ENCODE data around the gene MYO5C. TPM values are rescaled to one million over a fixed set of nuclear protein-coding genes. Genes with fewer than 3 reads are reported as not detected.

Gene MYO5C
- total and polyA plus RNA-seq, 10 of the 15 experiments (the other 5 are each of a cell fraction or from before 2014, with no cell fraction given): 0.29 to 1.3 (median 0.75) TPM

DNA sequence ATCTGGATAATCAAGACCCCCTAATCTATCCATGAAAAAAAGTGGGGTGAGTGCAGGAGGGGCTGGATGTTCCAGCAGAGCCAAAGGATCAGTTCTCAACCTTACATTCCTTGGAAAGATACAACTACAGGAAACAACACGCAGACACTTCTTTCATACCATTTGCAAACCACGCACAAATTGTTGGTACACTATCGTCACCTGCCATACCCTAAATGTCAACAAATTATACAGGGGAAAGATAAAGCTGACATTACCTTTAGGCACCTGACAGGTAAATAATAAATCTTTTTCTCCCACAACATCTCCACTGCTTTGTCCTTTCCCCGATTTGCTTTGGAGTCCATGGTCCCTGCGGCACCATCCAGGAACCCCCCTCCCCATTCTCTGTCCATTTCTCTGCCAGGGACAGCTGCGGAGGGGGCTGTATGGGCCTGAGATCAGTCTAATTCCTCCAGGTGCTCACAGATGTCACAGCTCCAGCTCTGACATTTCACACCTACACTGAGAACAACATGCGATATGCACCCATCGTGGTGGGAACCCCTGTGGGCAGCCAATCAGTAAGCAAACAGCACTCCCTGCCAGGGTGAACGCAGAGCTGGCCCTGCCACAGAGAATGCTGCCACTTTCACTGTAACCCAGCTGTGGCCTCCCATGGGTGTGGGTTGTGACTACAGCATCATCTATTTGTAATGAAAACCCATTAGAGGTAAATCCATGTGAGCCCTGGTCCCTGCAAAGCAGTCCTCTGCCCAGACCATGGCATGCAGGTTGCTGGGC lies 145.4 kb downstream of the MYO5C start:
- H2AFZ ChIP-seq (ENCODE audit: control insufficient read depth, low read depth, low read length): no peak overlapping the region
- FAIRE-seq: no peak
- ChIA-PET SMC1A (ENCODE audit: uncharacterized antibody, unreplicated experiment) (no interaction called here), RAD21 (ENCODE audit: unreplicated experiment) (no interaction called here), CTCF (interaction anchor here (0.7 kb wide), 1 partner anchor 64 kb away, joined by 5 read pairs; no protein-coding TSS in a partner anchor), POLR2A (no interaction called here)
- no peak overlapping the region for H3K4me3 ChIP-seq
- H3K79me2 ChIP-seq (ENCODE audit: control insufficient read depth, insufficient read depth, low read length): no peaks in the 10 kb centered on the region
- H3K4me2 ChIP-seq (ENCODE audit: control insufficient read depth, insufficient read depth): no peak overlapping the region
- TF ChIP-seq, protein P1, sequence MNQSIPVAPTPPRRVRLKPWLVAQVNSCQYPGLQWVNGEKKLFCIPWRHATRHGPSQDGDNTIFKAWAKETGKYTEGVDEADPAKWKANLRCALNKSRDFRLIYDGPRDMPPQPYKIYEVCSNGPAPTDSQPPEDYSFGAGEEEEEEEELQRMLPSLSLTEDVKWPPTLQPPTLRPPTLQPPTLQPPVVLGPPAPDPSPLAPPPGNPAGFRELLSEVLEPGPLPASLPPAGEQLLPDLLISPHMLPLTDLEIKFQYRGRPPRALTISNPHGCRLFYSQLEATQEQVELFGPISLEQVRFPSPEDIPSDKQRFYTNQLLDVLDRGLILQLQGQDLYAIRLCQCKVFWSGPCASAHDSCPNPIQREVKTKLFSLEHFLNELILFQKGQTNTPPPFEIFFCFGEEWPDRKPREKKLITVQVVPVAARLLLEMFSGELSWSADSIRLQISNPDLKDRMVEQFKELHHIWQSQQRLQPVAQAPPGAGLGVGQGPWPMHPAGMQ (IDR thresholded peaks at IDR 0.05; ENCODE audit: borderline replicate concordance): no peak
- TF ChIP-seq, protein P2, sequence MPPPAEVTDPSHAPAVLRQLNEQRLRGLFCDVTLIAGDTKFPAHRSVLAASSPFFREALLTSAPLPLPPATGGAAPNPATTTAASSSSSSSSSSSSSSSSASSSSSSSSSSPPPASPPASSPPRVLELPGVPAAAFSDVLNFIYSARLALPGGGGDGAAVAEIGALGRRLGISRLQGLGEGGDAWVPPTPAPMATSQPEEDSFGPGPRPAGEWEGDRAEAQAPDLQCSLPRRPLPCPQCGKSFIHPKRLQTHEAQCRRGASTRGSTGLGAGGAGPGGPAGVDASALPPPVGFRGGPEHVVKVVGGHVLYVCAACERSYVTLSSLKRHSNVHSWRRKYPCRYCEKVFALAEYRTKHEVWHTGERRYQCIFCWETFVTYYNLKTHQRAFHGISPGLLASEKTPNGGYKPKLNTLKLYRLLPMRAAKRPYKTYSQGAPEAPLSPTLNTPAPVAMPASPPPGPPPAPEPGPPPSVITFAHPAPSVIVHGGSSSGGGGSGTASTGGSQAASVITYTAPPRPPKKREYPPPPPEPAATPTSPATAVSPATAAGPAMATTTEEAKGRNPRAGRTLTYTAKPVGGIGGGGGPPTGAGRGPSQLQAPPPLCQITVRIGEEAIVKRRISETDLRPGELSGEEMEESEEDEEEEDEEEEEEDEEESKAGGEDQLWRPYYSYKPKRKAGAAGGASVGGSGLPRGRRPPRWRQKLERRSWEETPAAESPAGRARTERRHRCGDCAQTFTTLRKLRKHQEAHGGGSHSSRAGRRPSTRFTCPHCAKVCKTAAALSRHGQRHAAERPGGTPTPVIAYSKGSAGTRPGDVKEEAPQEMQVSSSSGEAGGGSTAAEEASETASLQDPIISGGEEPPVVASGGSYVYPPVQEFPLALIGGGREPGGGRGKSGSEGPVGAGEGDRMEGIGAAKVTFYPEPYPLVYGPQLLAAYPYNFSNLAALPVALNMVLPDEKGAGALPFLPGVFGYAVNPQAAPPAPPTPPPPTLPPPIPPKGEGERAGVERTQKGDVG (CRISPR knock-in tag; IDR thresholded peaks at IDR 0.05): no peak
- in situ Hi-C loops (cut with MboI) (no loop called here), intact Hi-C loops (cut with micrococcal nuclease; ENCODE audit: unreplicated experiment) (no loop called here)
- peaks cover 0 to 7% of the 10 kb centered on the region in 2 experiments; a peak in 2 of 4 replicates for H3K36me3 ChIP-seq (ENCODE audit: control insufficient read depth in 2 of 2, insufficient read depth in 2 of 2, low read length in 1 of 2)
- no TSS peak for BruUV-seq (replicated peaks)
- DNase-seq (ENCODE audit: low read depth, low spot score): no peak
- H3K27ac ChIP-seq (ENCODE audit: control insufficient read depth, insufficient read depth): no peak overlapping the region
- H3K27me3 ChIP-seq (replicated peaks in 1 of 2; ENCODE audit: control insufficient read depth in 2 of 2, insufficient read depth in 2 of 2, low read length in 1 of 2): no peaks in the 10 kb centered on the region
- 78% methylated on average over 9 of the region's 9 CpGs for WGBS (ENCODE audit: insufficient coverage, insufficient replicate concordance, low lambda C conversion rate, missing lambda C conversion rate)
- ATAC-seq: no peak
- H3K4me1 ChIP-seq (ENCODE audit: control insufficient read depth, insufficient read depth, low read length): no peaks in the 10 kb centered on the region; the same call in 1 of the 2 replicates
- no peak overlapping the region for H3K9ac ChIP-seq (ENCODE audit: control insufficient read depth, insufficient read depth, low read length)
- no peaks in the 10 kb centered on the region for H3K9me3 ChIP-seq (replicated peaks; ENCODE audit: control insufficient read depth, insufficient read depth, low read length)
- H4K20me1 ChIP-seq (ENCODE audit: control insufficient read depth, insufficient read depth): no peaks in the 10 kb centered on the region

Measured in GM12878 (cell line).